ENCODE results near the gene CPXM2.

DNA sequence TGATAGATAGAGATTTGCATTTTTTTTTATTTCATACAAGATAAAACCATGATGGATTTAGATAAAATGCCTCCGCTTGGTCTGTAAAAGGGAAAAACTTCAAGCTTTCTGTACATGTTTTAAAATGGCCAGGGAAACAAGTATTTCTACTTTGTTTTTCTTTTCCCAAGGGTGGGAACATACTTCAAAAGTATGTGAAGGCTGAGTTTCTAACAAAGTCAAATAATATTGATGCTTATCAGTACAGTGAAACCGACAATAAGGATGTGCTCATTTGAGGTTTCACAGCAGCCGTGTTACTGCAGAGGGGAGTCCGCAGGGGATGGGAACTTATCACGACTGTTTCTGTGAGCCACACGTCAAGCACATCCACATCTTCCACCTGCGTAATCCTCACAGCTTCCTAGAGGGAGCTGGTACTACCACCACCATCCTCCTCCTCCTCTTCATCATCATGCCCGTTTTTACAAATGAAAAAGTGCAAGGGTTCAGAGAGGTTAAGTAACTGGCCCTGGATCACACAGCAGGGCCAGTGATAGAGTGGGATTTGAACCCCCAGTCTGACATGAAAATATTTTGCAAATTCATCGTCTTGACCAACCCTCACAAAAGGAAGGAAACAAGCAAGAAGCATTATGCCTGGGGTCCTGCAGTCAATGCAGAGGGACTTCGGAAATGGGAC lies 131.1 kb downstream of the CPXM2 start:
- TF ChIP-seq, protein P1, sequence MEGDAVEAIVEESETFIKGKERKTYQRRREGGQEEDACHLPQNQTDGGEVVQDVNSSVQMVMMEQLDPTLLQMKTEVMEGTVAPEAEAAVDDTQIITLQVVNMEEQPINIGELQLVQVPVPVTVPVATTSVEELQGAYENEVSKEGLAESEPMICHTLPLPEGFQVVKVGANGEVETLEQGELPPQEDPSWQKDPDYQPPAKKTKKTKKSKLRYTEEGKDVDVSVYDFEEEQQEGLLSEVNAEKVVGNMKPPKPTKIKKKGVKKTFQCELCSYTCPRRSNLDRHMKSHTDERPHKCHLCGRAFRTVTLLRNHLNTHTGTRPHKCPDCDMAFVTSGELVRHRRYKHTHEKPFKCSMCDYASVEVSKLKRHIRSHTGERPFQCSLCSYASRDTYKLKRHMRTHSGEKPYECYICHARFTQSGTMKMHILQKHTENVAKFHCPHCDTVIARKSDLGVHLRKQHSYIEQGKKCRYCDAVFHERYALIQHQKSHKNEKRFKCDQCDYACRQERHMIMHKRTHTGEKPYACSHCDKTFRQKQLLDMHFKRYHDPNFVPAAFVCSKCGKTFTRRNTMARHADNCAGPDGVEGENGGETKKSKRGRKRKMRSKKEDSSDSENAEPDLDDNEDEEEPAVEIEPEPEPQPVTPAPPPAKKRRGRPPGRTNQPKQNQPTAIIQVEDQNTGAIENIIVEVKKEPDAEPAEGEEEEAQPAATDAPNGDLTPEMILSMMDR (conservative IDR thresholded peaks at IDR 0.05; ENCODE audit: low read length): no peak
- TF ChIP-seq EZH2phosphoT487 (IDR thresholded peaks at IDR 0.05; ENCODE audit: borderline replicate concordance, low read depth, low read length): no peak

Data from OCI-LY7 (cell line).